Fibroblast of skin of abdomen (primary cell): ENCODE results near the gene TAF12.
"Not testable (repeated sequence)": the region's sequence is repeated elsewhere in the genome, so short reads cannot be mapped to it uniquely, and the experiment has no call there.

Source experiments
- DNase-seq: peaks from one replicate; pipeline ENCODE4 v3.0.0-alpha.2; 2013

The TAF12 gene

GRCh38 chr1:28644494-28644893, 1.6 kb upstream of the TAF12 start:
- DNase-seq = no peak

GRCh38 chr1:28642056-28642846, 616 bp downstream of the TAF12 start:
- peak; percentile 5 for DNase-seq

GRCh38 chr1:28640766-28641165, 2.1 kb downstream of the TAF12 start:
- DNase-seq = peak; percentile 5

GRCh38 chr1:28632560-28632959, 10.3 kb downstream of the TAF12 start:
- DNase-seq = no peak

- DNase-seq = no peak
These were observed 11.2 kb downstream of the TAF12 start for GRCh38 chr1:28631713-28632112.

GRCh38 chr1:28613175-28613574, 29.7 kb downstream of the TAF12 start:
- no peak for DNase-seq

GRCh38 chr1:28606771-28607170, 36.1 kb downstream of the TAF12 start:
- DNase-seq = no peak

- no peak for DNase-seq
These were observed 37.9 kb downstream of the TAF12 start for GRCh38 chr1:28604962-28605361.

GRCh38 chr1:28604411-28604810, 38.5 kb downstream of the TAF12 start:
- DNase-seq = no peak

- DNase-seq = peak; percentile 76
These were observed 40.1 kb downstream of the TAF12 start for GRCh38 chr1:28602536-28603439.

GRCh38 chr1:28601696-28602095, 41.2 kb downstream of the TAF12 start:
- peak; percentile 85 for DNase-seq

GRCh38 chr1:28596276-28596675, 46.6 kb downstream of the TAF12 start:
- not testable (repeated sequence) for DNase-seq

- no peak for DNase-seq
These were observed 47.3 kb downstream of the TAF12 start for GRCh38 chr1:28595412-28596191.

GRCh38 chr1:28594686-28595411, 48.0 kb downstream of the TAF12 start:
- not testable (repeated sequence) for DNase-seq

GRCh38 chr1:28593988-28594356, 48.9 kb downstream of the TAF12 start:
- not testable (repeated sequence) for DNase-seq

- no peak for DNase-seq
These were observed 50.4 kb downstream of the TAF12 start for GRCh38 chr1:28592321-28593071.

GRCh38 chr1:28591708-28592320, 51.1 kb downstream of the TAF12 start, which contains the start of gene RAB42:
Gene RAB42 (plus strand): TSS chr1:28592265. CDS start chr1:28592512, 247 bp downstream.
- peak; percentile 35 for DNase-seq

GRCh38 chr1:28586585-28587391, 56.1 kb downstream of the TAF12 start:
- not testable (repeated sequence) for DNase-seq

GRCh38 chr1:28582248-28582615, 60.6 kb downstream of the TAF12 start:
- peak; percentile 49 for DNase-seq
